KG1 (cell line): Measurements from ENCODE around the gene MIA.
"Not testable (repeated sequence)": the region's sequence is repeated elsewhere in the genome, so short reads cannot be mapped to it uniquely, and the experiment has no call there.

Source experiments
- DNase-seq: peaks from one replicate; lab custom pipeline; 2025; lab: John Stamatoyannopoulos, UW

MIA gene

GRCh38 chr19:40780582-40780981 is 5.3 kb downstream of the MIA start:
- no peak for DNase-seq

DNA sequence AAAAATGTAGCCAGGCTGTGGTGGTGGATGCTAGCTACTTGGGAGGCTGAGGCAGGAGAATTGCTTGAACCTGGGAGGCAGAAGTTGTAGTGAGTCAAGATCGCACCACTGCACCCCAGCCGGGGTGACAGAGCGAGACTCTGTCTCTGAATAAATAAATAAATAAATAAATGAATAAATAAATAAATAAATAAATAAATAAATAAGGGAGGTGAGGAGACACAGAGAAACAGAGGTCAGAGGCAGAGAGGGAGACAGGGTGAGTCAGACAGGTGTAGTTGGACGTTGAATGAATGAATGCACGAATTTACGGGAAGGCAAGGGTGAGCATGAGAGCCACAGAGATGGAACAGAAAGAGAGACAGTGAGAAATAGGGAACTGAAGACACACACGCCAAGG is 5.8 kb downstream of the MIA start:
- no peak for DNase-seq

- no peak for DNase-seq
These were observed 8.4 kb downstream of the MIA start for GRCh38 chr19:40783711-40784110.

DNA sequence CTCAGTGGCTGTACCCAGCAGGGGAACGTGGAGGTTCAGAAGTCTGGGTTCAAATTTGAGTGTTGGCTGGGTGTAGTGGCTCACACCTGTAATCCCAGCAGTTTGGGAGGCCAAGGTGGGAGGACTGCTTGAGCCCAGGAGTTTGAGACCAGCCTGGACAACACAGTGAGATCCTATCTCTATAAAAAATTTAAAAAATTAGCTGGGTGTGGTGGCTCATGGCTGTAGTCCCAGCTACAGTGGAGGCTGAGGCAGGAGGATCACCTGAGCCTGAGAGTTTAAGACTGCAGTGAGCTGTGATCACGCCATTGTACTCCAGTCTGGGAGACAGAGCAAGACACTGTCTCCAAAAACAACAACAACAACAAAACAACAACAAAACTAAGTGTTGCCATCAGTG is 8.8 kb downstream of the MIA start:
- DNase-seq: not testable (repeated sequence)

DNA sequence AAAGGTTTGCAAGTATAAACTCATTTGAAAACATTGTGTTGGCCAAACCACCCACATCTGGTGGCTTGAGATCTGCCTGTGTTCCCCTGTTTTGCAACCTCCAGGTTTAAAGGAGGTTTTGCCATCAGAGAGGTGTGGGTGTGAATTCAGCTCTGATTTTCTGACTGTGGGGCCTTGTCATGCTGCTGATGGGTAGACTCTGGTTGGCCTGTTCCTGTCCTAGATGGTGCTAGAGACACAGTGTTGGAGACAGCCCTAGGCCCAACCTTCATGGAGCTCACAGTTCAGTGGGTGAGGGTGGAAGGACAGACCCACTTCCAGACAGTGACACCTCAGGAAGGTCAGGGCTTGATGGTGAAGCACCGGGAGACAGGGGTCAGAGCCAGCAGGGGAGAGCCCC is 10.2 kb downstream of the MIA start:
- DNase-seq: no peak

GRCh38 chr19:40786060-40787037 is 11.0 kb downstream of the MIA start:
- no peak for DNase-seq

GRCh38 chr19:40791349-40791748 is 16.0 kb downstream of the MIA start:
- DNase-seq: no peak

DNA sequence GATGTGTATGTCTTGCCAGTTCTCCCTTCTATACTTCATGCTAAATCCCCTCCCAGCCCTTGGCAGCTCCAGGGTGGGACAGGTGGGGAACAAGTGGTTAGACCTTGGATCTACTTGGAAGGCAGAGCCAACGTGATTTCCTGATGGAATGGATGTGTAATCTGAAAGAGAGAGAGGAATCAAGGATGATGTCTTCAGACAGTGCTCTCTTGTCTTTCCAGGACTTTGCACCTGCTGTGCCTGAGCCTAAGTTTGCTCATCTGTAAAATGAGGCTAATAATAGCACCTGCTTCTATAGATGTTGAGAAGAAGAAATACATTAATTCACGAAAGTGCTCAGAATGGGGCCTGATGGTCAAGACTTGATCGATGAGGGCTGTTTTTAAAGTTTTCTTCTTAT is 16.7 kb downstream of the MIA start:
- no peak for DNase-seq

- no peak for DNase-seq
These were observed 22.0 kb downstream of the MIA start for GRCh38 chr19:40797166-40797962.

DNA sequence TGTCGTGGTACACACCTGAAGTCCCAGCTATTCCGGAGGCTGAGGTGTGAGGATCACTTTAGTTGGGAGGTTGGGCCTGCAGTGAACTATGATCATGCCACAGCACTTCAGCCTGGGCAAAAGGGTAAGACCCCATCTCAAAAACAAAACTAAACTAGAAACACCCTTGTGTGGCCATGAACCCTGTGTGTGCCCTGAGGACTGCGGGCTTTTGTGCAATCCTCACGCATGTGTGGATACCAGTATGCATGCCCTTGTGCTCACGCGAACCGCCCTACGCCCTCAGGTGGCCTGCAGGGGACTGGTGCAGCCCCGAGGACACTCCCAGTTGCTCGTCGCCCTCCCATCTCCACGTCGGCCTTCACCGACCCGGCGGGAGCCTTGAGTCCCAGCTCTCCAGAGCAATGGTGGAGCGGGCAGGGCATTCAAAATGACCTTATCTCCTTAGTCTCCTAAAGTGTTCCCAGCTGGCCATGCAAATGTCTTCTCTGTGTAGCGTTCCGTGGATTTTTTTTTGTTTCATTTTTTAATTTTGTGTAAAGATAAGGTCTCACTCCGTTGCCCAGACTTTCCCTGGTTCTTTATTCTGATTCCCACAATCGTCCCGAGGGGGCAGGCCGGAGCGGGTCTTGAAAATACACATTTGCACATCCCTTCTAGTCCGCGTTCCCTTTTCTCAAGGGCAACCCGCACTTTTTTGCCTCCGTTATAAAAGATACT is 22.8 kb downstream of the MIA start:
- DNase-seq: peak; percentile 12

DNA sequence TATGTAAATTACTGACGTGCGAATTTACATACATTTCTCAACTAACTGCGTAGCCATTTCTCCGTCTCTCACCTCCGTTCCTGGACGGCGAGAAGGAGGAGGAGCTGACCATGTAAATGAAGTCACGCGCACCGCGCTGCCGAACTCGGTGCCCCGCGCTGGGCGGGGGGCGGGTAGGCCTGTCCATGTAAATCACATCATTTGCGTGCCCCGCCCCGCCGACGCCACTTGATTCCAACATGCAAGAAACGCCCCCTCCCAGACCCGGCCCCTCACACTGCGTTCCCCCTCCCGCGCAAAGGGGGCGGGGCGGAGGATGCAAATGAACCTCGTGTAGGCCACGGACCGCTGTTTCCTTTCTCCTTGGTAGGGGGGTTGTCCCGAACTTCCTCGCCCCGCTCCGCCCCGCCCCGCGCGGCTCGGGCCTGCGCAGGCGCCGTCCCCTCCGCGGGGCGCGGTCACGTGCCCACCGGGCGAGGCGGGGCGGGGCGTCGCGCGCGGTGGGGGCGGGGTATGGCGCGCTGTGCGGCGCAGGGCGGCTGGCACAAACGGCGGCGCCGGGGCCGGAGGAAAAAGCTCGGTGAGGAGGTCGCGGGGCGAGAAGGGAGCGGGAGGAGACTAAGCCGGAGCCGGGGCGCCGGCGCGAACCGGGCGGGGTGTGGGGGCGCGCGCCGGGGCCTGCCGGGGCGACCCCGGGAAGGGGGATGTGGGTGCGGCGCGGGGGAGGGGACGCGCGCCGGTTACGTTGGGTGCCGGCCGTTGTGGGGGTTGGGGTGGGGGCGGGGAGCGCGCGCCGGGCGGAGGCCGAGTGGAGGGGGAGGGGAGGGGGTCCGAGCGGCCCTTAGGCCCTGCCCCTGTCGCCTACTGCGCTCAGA is 23.6 kb downstream of the MIA start, which contains the start of gene EGLN2:
Gene EGLN2 (plus strand): TSS at position 509 of the 875 bp plus-strand sequence. CDS start 1,382 bp downstream, outside the sequence.
- peak; percentile 88 for DNase-seq

DNA sequence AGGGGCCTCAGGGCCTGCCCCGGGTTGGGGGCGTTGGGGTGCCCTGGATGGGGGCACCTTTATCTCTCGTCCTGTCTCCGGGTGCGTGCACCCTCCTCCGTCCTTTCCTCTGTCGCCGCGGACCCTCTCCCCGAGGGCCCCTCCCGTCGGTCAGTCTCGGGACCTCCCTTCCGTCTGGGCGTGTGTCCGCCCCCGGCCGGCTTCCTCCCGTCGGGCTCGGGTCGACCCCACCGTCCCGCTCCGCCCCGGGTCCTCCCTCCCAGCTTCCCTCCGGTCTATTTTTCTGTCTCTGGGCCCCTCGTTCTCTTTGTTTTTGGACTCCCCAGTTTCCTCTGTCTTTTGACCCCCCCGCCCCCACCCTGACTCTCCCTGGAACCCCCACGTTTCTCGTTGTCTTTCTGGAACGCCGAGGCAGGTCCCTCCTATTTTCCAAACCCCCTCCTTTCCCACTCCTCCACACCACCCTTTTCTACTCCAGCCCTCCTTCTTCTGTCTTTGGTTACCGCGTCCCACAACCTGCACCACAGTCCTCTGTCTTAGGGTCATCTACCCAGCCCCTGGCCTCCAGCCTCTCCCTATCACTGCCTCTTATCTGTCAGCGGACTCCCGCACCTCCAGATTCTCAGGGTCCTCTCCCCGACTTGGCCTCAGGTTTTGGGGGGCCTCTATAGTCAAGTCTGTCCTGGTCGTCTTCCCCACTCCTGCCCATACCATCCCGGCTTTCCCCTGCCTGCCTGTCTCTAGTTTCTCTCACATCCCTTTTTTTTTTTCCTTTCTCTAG is 24.4 kb downstream of the MIA start:
- DNase-seq: no peak

DNA sequence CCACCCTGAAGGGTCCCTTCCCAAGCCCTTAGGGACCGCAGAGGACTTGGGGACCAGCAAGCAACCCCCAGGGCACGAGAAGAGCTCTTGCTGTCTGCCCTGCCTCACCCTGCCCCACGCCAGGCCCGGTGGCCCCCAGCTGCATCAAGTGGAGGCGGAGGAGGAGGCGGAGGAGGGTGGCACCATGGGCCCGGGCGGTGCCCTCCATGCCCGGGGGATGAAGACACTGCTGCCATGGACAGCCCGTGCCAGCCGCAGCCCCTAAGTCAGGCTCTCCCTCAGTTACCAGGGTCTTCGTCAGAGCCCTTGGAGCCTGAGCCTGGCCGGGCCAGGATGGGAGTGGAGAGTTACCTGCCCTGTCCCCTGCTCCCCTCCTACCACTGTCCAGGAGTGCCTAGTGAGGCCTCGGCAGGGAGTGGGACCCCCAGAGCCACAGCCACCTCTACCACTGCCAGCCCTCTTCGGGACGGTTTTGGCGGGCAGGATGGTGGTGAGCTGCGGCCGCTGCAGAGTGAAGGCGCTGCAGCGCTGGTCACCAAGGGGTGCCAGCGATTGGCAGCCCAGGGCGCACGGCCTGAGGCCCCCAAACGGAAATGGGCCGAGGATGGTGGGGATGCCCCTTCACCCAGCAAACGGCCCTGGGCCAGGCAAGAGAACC is 25.1 kb downstream of the MIA start:
- DNase-seq: no peak

GRCh38 chr19:40800997-40801377 is 25.7 kb downstream of the MIA start:
- no peak for DNase-seq

GRCh38 chr19:40801426-40802299 is 26.3 kb downstream of the MIA start:
- no peak for DNase-seq

GRCh38 chr19:40802300-40803169 is 27.2 kb downstream of the MIA start:
- no peak for DNase-seq

- DNase-seq: no peak
These were observed 28.0 kb downstream of the MIA start for GRCh38 chr19:40803170-40803856.
